Measurements from ENCODE around the gene RPL27A. TPM values are rescaled to one million over a fixed set of nuclear protein-coding genes. Genes with fewer than 3 reads are reported as not detected.

RPL27A gene
- total RNA-seq, 2 experiments from 2014 or later = 1,157 to 1,188 TPM

DNA sequence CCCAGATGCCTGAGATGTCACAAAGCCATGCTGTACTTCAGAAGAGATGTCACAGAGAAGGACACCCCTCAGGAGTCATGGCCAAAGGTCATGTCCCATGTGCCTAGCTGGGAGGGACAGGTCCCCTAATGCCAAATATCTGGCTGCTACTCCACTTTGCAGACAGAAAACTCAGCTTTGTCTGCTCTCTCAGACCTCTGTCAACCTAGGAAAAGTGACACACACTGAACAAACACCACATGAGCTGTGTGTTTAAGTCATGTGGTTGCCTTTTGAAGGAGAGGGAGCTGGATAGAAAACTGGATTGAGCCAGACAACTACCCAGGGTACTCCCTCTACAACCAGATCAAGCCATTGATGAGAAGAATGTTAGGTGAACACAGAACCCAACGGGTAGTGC, 3.6 kb upstream of the RPL27A start:
- no peak overlapping the region for H3K27ac Mint-ChIP-seq
- H3K27me3 Mint-ChIP-seq (ENCODE audit: low read depth) = no peaks in the 10 kb centered on the region
- no peak for DNase-seq
- no peak overlapping the region for H3K4me3 Mint-ChIP-seq
- no peaks in the 10 kb centered on the region for H3K9me3 Mint-ChIP-seq
- CTCF ChIA-PET = interaction anchor here (0.9 kb wide), 1 partner anchor 13 kb away, joined by 3 read pairs; no protein-coding TSS in a partner anchor
- peaks cover 38% of the 10 kb centered on the region for H3K36me3 Mint-ChIP-seq (ENCODE audit: low read depth)
- H3K4me1 Mint-ChIP-seq (ENCODE audit: low read depth) = peaks cover 9% of the 10 kb centered on the region
- intact Hi-C loops (cut with micrococcal nuclease) = no loop called here

DNA sequence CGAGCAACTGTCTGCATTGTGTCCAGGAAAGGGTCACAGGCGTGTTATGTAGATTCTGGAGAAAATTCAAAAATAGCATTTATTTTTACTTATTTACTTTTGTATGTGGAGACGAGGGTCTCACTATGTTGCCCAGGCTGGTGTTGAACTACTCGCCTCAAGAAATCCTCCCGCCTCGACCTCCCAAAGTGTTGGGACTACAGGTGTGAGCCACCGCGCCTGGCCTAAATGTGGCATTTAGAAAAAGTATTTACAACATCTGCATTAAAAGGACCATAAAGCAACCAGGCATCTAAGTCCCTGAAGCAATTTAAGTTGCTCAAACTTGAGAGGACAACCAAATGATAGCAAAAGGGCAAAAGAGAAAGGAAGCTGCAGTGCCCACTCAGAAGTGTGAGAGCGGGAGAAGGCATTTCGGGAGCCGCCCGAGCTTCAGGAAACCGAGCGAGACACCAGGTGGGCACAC, 722 bp upstream of the RPL27A start:
- Mint-ChIP-seq H3K36me3 (ENCODE audit: low read depth) (peaks cover 61% of the 10 kb centered on the region), H3K4me3 (peak overlapping the region; percentile 91), H3K9me3 (no peaks in the 10 kb centered on the region), H3K27me3 (ENCODE audit: low read depth) (no peaks in the 10 kb centered on the region), H3K4me1 (ENCODE audit: low read depth) (peaks cover 36% of the 10 kb centered on the region), H3K27ac (peak overlapping the region; percentile 92)
- intact Hi-C loops (cut with micrococcal nuclease) = loop anchor here (1.0 to 10.0 kb wide), 13 partner anchors 9 to 1937 kb away; partner anchors contain the start of genes AKIP1, EIF3F, SBF2 and TMEM9B
- DNase-seq = peak; percentile 12
- CTCF ChIA-PET = interaction anchor here (1.0 to 1.7 kb wide), 2 partner anchors 10 to 278 kb away, joined by 3 to 4 read pairs; no protein-coding TSS in a partner anchor

DNA sequence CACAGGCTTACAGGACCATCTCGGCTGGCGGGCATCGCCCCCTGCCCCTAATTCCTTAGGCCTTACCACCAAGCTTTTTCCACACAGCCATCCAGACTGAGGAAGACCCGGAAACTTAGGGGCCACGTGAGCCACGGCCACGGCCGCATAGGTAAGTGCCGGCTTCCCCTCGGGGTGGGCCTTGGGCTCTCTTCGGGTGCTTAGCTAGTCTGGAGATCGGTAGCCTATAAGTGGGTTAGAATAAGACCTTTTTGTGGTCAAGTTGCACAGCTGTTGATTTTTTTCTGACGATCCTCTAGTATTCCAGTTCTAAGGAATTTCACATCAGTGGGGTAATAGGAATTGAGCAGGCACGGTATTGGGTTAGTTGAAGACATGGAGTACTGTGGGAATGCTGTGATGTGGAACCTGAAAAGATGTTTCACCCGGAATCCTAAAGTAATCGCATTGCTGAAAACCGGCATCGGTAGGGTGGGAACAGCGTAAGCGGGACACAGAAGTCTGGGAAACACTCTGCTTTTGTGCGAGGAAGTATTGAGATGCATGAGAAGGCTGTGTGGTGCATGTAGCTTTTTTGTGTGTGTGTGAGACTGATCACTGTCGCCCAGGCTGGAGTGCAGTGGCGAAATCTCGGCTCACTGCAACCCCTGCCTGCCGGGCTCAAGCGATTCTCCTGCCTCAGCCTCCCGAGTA, 669 bp downstream of the RPL27A start:
- Mint-ChIP-seq H3K4me1 (ENCODE audit: low read depth) (peaks cover 48% of the 10 kb centered on the region), H3K27ac (peak overlapping the region; percentile 92), H3K4me3 (peak overlapping the region; percentile 91), H3K9me3 (no peaks in the 10 kb centered on the region), H3K27me3 (ENCODE audit: low read depth) (no peaks in the 10 kb centered on the region), H3K36me3 (ENCODE audit: low read depth) (peaks cover 63% of the 10 kb centered on the region)
- no peak for DNase-seq
- intact Hi-C loops (cut with micrococcal nuclease) = loop anchor here (2.0 to 10.0 kb wide), 8 partner anchors 320 to 1938 kb away; partner anchors contain the start of genes SBF2 and ZNF143
- CTCF ChIA-PET = interaction anchor here (0.6 to 1.7 kb wide), 2 partner anchors 276 to 1945 kb away, joined by 3 to 4 read pairs; no protein-coding TSS in a partner anchor

DNA sequence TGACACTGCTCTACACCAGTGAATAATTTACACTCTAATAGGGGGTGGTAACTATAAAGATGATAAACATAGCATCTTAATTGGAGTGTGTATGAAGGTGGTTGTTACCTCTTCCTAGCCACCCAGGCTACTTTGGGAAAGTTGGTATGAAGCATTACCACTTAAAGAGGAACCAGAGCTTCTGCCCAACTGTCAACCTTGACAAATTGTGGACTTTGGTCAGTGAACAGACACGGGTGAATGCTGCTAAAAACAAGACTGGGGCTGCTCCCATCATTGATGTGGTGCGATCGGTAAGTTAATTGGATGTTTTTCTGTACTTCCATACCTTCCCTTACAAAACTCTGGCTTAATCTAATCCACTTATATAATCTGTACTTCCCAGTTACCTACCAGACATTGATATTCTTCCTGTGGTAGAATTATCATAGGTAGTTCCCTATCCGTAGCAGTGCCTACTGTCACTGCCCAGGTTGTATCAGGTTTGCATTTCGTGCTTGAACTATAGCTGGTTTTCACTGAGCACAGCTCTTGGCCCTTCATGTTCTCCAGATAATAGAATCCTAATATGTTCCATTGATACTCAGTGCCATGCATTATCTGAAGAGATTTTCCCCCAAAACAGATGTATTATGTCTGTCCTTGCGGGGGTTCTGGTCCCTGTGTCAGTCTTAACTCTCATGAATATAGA, 2.2 kb downstream of the RPL27A start:
- intact Hi-C loops (cut with micrococcal nuclease) = loop anchor here (5.0 to 10.0 kb wide), 6 partner anchors 148 to 1940 kb away; partner anchors contain the start of genes SBF2 and WEE1
- CTCF ChIA-PET = no interaction called here
- Mint-ChIP-seq H3K27ac (peak overlapping the region; percentile 92), H3K4me1 (ENCODE audit: low read depth) (peaks cover 55% of the 10 kb centered on the region), H3K9me3 (no peaks in the 10 kb centered on the region), H3K36me3 (ENCODE audit: low read depth) (peaks cover 67% of the 10 kb centered on the region), H3K27me3 (ENCODE audit: low read depth) (no peaks in the 10 kb centered on the region), H3K4me3 (peak overlapping the region; percentile 91)
- DNase-seq = no peak

DNA sequence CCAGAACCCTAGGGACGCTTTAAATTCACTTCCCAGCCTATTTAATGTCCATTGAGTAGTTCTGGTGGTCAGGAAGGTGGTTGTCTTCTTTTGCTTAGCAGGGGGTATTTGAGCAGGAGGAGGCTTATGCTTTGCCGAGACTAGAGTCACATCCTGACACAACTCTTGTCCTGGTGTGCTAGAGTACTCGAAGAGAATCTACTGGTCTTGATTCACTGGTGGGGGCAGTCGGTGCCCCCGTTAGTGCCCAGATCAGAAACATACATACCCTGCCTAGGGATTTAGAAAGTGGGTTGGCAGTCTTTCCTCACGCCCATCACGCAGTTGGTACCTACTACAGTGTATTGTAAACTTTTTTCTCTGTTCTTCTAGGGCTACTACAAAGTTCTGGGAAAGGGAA, 2.7 kb downstream of the RPL27A start:
- no peak for DNase-seq
- H3K27me3 Mint-ChIP-seq (ENCODE audit: low read depth) = no peaks in the 10 kb centered on the region
- intact Hi-C loops (cut with micrococcal nuclease) = loop anchor here (5.0 to 10.0 kb wide), 6 partner anchors 147 to 1941 kb away; partner anchors contain the start of genes SBF2 and WEE1
- H3K36me3 Mint-ChIP-seq (ENCODE audit: low read depth) = peaks cover 65% of the 10 kb centered on the region
- H3K9me3 Mint-ChIP-seq = no peaks in the 10 kb centered on the region
- peak overlapping the region; percentile 92 for H3K27ac Mint-ChIP-seq
- CTCF ChIA-PET = no interaction called here
- peaks cover 61% of the 10 kb centered on the region for H3K4me1 Mint-ChIP-seq (ENCODE audit: low read depth)
- H3K4me3 Mint-ChIP-seq = peak overlapping the region; percentile 91

DNA sequence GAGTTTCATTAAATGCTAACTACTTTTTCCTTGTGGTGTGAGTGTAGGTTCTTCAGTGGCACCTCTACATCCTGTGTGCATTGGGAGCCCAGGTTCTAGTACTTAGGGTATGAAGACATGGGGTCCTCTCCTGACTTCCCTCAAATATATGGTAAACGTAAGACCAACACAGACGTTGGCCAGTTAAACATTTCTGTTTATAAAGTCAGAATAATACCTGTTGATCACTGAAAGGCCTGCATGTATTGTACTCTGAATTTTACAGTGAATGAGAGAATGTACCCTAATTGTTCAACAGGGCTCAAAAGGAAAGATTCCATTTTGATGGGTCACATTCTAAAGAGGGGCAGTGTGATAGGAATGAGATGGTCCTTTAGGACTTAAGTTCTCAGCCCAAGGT, 3.2 kb downstream of the RPL27A start:
- peaks cover 59% of the 10 kb centered on the region for H3K4me1 Mint-ChIP-seq (ENCODE audit: low read depth)
- H3K9me3 Mint-ChIP-seq = no peaks in the 10 kb centered on the region
- intact Hi-C loops (cut with micrococcal nuclease) = loop anchor here (5.0 to 10.0 kb wide), 6 partner anchors 146 to 1941 kb away; partner anchors contain the start of genes SBF2 and WEE1
- peaks cover 60% of the 10 kb centered on the region for H3K36me3 Mint-ChIP-seq (ENCODE audit: low read depth)
- peak overlapping the region; percentile 74 for H3K27ac Mint-ChIP-seq
- DNase-seq = no peak
- CTCF ChIA-PET = no interaction called here
- H3K27me3 Mint-ChIP-seq (ENCODE audit: low read depth) = no peaks in the 10 kb centered on the region
- peak overlapping the region; percentile 91 for H3K4me3 Mint-ChIP-seq

DNA sequence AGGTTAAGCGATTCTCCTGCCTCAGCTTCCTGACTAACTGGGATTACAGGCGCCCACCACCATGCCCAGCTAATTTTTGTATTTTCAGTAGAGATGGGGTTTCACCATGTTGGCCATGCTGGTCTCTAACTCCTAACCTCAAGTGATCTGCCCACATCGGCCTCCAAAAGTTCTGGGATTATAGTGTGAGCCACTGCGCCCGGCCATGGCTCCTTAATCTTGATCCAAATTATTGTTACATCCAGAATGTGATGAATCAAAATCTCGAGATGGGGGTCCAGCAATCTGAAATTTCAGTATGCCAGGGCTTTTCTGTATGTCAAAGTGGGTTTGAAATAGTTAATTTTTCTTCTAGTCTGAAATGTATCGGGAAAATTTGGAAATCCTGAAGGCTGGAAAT, 3.7 kb downstream of the RPL27A start:
- H3K27ac Mint-ChIP-seq = peak overlapping the region; percentile 12
- peak overlapping the region; percentile 31 for H3K4me3 Mint-ChIP-seq
- no peaks in the 10 kb centered on the region for H3K9me3 Mint-ChIP-seq
- no peaks in the 10 kb centered on the region for H3K27me3 Mint-ChIP-seq (ENCODE audit: low read depth)
- DNase-seq = no peak
- CTCF ChIA-PET = no interaction called here
- H3K36me3 Mint-ChIP-seq (ENCODE audit: low read depth) = peaks cover 61% of the 10 kb centered on the region
- peaks cover 56% of the 10 kb centered on the region for H3K4me1 Mint-ChIP-seq (ENCODE audit: low read depth)
- intact Hi-C loops (cut with micrococcal nuclease) = loop anchor here (5.0 to 10.0 kb wide), 6 partner anchors 146 to 1942 kb away; partner anchors contain the start of genes SBF2 and WEE1

DNA sequence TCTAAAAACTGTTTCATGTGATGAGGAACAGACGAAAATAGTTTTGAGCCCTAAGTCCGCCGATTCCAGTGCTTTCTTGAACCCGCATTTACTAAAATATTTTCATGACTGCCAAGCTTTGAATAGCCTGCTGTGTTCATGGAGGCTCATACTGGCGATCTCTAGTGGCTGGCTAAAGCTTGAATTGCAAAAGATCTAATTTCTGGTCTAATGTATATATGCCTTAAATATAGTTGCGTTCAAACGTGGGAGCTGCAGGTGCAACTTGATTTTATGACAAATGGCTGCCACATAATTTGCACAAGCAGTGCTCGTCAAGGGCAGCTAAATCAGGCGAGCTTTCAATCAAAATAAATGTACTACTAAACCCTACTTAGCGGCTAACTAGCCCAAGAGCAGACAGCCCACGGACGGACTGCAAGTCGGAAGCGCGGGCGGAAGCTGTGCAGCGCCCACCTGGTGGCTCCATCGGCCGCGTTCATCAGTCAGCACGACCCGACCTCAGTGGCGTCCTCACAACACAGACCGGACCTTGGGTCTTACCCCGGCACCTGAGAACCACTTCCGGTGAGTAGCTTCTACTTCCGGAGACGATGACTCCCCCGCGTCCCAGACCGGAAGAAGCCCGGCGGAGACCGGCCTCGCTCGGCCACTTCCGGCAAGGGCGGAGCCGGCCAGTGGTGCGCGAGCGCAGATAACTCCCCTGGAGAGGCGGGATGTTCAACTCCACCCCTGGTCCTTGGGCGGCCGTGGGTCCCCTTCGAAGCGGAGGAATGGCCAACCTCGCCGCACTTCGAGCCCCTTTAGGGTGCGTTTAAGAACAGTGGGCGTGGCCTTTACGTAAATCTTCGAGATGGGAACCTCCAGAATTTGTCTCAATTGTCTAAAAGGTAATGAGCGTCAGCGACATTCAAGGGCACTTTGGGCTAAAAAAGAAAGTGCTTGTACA, 6.1 kb downstream of the RPL27A start:
- CTCF ChIA-PET = interaction anchor here (0.8 to 1.3 kb wide), 3 partner anchors 17 to 309 kb away, joined by 3 to 6 read pairs (median 3); no protein-coding TSS in a partner anchor
- H3K36me3 Mint-ChIP-seq (ENCODE audit: low read depth) = peaks cover 53% of the 10 kb centered on the region

DNA sequence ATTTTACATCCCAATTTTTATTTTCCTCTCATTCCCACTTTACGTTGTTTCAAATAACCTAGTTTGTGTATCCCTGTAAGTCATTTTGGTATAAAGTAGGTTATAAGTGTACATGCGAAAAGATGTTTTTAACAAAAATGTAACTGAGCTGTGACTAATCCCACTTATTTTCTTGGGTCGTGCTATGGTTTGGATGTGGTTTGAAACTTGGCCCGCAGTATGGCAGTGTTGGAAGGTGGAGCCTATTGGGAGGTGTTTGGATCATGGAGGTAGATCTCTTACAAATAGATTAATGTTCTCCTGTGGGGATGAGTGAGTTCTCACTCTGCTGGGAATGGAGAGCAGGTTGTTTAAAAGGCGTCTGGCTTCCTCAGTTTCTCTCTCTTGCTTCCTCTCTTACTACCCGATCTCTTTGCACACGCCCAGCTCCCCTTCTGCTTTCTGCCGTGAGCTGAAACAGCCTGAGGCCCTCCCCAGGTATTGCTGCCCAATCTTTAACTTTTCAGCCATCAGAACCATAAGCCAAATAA, 7.2 kb downstream of the RPL27A start:
- no peaks in the 10 kb centered on the region for H3K9me3 Mint-ChIP-seq
- intact Hi-C loops (cut with micrococcal nuclease) = loop anchor here (1.0 to 10.0 kb wide), 9 partner anchors 124 to 1945 kb away; partner anchors contain the start of genes SBF2, TMEM9B and WEE1
- no peak for DNase-seq
- H3K27me3 Mint-ChIP-seq (ENCODE audit: low read depth) = no peaks in the 10 kb centered on the region
- CTCF ChIA-PET = interaction anchor here (1.3 kb wide), 1 partner anchor 308 kb away, joined by 3 read pairs; no protein-coding TSS in a partner anchor
- peaks cover 42% of the 10 kb centered on the region for H3K36me3 Mint-ChIP-seq (ENCODE audit: low read depth)
- H3K27ac Mint-ChIP-seq = peak overlapping the region; percentile 96
- peak overlapping the region; percentile 97 for H3K4me3 Mint-ChIP-seq
- peaks cover 45% of the 10 kb centered on the region for H3K4me1 Mint-ChIP-seq (ENCODE audit: low read depth)

More for the DNA sequence above, 6.1 kb downstream of the RPL27A start:
- Mint-ChIP-seq H3K4me1 (ENCODE audit: low read depth) (peaks cover 53% of the 10 kb centered on the region), H3K27me3 (ENCODE audit: low read depth) (no peaks in the 10 kb centered on the region), H3K27ac (peak overlapping the region; percentile 96), H3K4me3 (peak overlapping the region; percentile 97), H3K9me3 (no peaks in the 10 kb centered on the region)
- DNase-seq = peak; percentile 90
- intact Hi-C loops (cut with micrococcal nuclease) = loop anchor here (1.0 to 10.0 kb wide), 10 partner anchors 125 to 1944 kb away; partner anchors contain the start of genes AKIP1, SBF2, TMEM9B and WEE1

DNA sequence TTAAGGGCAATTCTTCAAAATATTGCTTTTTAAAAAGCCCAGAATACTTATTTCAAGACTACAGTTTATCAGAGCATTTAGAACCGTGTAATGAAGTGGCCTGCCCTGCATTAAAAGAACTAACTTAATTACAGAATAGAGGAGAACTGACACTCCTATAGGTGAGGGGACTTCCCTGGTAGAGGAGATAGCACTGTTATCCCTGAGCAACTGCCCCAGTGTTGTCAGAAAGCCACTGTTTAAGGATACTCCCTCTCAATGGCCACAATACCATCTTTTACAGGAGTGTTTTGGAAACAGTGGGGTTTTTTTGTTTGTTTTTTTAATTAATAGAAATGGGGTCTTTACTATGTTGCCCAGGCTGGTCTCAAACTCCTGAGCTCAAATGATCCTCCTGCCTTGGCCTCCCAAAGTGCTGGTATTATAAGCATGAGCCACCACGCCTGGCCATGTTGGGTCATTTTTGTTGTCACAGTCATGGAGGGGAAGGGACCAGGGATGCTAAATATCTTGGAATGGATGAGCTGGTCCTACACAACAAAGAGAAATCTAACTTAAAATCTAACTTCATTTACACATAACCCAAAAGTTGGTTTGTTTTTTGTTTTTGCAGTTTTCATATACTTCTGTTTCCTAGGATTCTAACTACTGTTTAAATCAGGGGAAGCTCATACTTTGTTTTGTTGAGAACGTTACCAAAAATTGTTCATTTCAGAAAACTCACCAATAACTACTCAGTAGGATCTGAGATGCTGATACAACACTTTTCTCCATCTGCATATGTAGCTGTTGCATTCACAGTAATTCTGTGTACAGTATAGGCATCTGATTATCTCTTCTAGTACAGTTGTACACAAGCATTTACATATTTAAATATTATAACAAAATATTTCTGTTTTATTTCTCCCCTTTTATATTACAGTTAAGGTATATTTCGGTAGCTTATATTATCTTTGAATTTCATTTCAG, 8.1 kb downstream of the RPL27A start:
- Mint-ChIP-seq H3K27me3 (ENCODE audit: low read depth) (no peaks in the 10 kb centered on the region), H3K36me3 (ENCODE audit: low read depth) (peaks cover 37% of the 10 kb centered on the region), H3K27ac (no peak overlapping the region), H3K9me3 (no peaks in the 10 kb centered on the region), H3K4me1 (ENCODE audit: low read depth) (peaks cover 37% of the 10 kb centered on the region), H3K4me3 (peak overlapping the region; percentile 97)
- intact Hi-C loops (cut with micrococcal nuclease) = loop anchor here (1.0 kb wide), 1 partner anchor 8 kb away; the partner anchor contains the start of genes RPL27A and TRIM66
- no peak for DNase-seq
- CTCF ChIA-PET = interaction anchor here (0.6 kb wide), 1 partner anchor 310 kb away, joined by 3 read pairs; no protein-coding TSS in a partner anchor
